Measurements from ENCODE around the gene ZNF296.

Gene ZNF296

GRCh38 chr19:45037393-45038169, 38.7 kb downstream of the ZNF296 start:
- H2BK15ac ChIP-seq (ENCODE audit: low read length): peak overlapping the region; percentile 24
- H3K4me1 ChIP-seq (ENCODE audit: control insufficient read depth in 2 of 2, insufficient read depth in 1 of 2, low read depth in 1 of 2, low read length in 2 of 2): peaks cover 8 to 11% of the 10 kb centered on the region in 2 donors
- no peak overlapping the region for H3K4me2 ChIP-seq (ENCODE audit: insufficient read depth, low read length, poor library complexity, severe bottlenecking)
- no peak overlapping the region for H2AFZ ChIP-seq (ENCODE audit: low read length)
- no peak overlapping the region for H3K27ac ChIP-seq (replicated peaks; ENCODE audit: low read length)
- H3K14ac ChIP-seq (ENCODE audit: low read length): no peak overlapping the region
- DNase-seq (ENCODE audit: low spot score): no peak
- H2BK5ac ChIP-seq (ENCODE audit: low read length): peak overlapping the region; percentile 24
- H3K23ac ChIP-seq (ENCODE audit: low read depth, low read length, poor library complexity): peak overlapping the region; percentile 83
- peaks cover 15% of the 10 kb centered on the region for H3K79me1 ChIP-seq (ENCODE audit: low read depth, low read length)
- peaks cover 23 to 29% of the 10 kb centered on the region in 2 donors for H3K36me3 ChIP-seq (replicated peaks in 1 of 2; ENCODE audit: control insufficient read depth in 2 of 2, insufficient read depth in 2 of 2, low read length in 2 of 2)
- H4K91ac ChIP-seq (ENCODE audit: low read depth, low read length, poor library complexity): peak overlapping the region; percentile 50
- no peak overlapping the region for H4K8ac ChIP-seq (ENCODE audit: low read depth, low read length)
- H3K9ac ChIP-seq (ENCODE audit: low read depth, low read length, poor library complexity): no peak overlapping the region
- no peak overlapping the region for H3K18ac ChIP-seq (ENCODE audit: low read length)
- peak overlapping the region; percentile 68 for H2AK5ac ChIP-seq (ENCODE audit: low read depth, low read length)
- peak overlapping the region in 1 of 2 donors; percentile 27 for H3K4me3 ChIP-seq (ENCODE audit: low read length in 2 of 2)
- H3K27me3 ChIP-seq (ENCODE audit: control insufficient read depth in 3 of 3, insufficient read depth in 3 of 3, low read depth in 1 of 3, low read length in 3 of 3): no peaks in the 10 kb centered on the region
- no peak overlapping the region for H3K4ac ChIP-seq (ENCODE audit: low read length)
- H2BK120ac ChIP-seq (ENCODE audit: low read depth, low read length): no peak overlapping the region
- H3K9me3 ChIP-seq (replicated peaks in 1 of 2; ENCODE audit: control insufficient read depth in 2 of 2, insufficient read depth in 1 of 2, low read depth in 1 of 2, low read length in 2 of 2): peaks cover 0 to 1% of the 10 kb centered on the region in 2 donors
- H2BK12ac ChIP-seq (ENCODE audit: low read length): no peak overlapping the region
- WGBS, 2 donors (ENCODE audit: extremely low coverage in 2 of 2, insufficient read length in 2 of 2, insufficient replicate concordance in 1 of 2): no CpG with 5 or more reads among the region's 37 CpGs

- Histone ChIP-seq H3K4me3 (ENCODE audit: low read length in 2 of 2) (no peak overlapping the region), H3K79me1 (ENCODE audit: low read depth, low read length) (peaks cover 13% of the 10 kb centered on the region), H3K4me1 (ENCODE audit: control insufficient read depth in 2 of 2, insufficient read depth in 1 of 2, low read depth in 1 of 2, low read length in 2 of 2) (peaks cover 8 to 11% of the 10 kb centered on the region in 2 donors), H3K9me3 (replicated peaks in 1 of 2; ENCODE audit: control insufficient read depth in 2 of 2, insufficient read depth in 1 of 2, low read depth in 1 of 2, low read length in 2 of 2) (peaks cover 0 to 3% of the 10 kb centered on the region in 2 donors), H3K27me3 (ENCODE audit: control insufficient read depth in 3 of 3, insufficient read depth in 3 of 3, low read depth in 1 of 3, low read length in 3 of 3) (no peaks in the 10 kb centered on the region), H2BK120ac (ENCODE audit: low read depth, low read length) (no peak overlapping the region), H3K23ac (ENCODE audit: low read depth, low read length, poor library complexity) (no peak overlapping the region), H4K91ac (ENCODE audit: low read depth, low read length, poor library complexity) (no peak overlapping the region), H2BK15ac (ENCODE audit: low read length) (no peak overlapping the region), H3K27ac (replicated peaks; ENCODE audit: low read length) (no peak overlapping the region), H2AK5ac (ENCODE audit: low read depth, low read length) (no peak overlapping the region), H3K4me2 (ENCODE audit: insufficient read depth, low read length, poor library complexity, severe bottlenecking) (no peak overlapping the region), H3K4ac (ENCODE audit: low read length) (no peak overlapping the region), H2BK5ac (ENCODE audit: low read length) (no peak overlapping the region), H3K36me3 (replicated peaks in 1 of 2; ENCODE audit: control insufficient read depth in 2 of 2, insufficient read depth in 2 of 2, low read length in 2 of 2) (peaks cover 11 to 13% of the 10 kb centered on the region in 2 donors), H2AFZ (ENCODE audit: low read length) (no peak overlapping the region), H2BK12ac (ENCODE audit: low read length) (no peak overlapping the region), H4K8ac (ENCODE audit: low read depth, low read length) (no peak overlapping the region), H3K18ac (ENCODE audit: low read length) (no peak overlapping the region), H3K9ac (ENCODE audit: low read depth, low read length, poor library complexity) (no peak overlapping the region), H3K14ac (ENCODE audit: low read length) (no peak overlapping the region)
- WGBS, 2 donors (ENCODE audit: extremely low coverage in 2 of 2, insufficient read length in 2 of 2, insufficient replicate concordance in 1 of 2): no CpG with 5 or more reads among the region's 6 CpGs
- DNase-seq (ENCODE audit: low spot score): no peak
These were observed 40.5 kb downstream of the ZNF296 start for GRCh38 chr19:45035755-45036154.

DNA sequence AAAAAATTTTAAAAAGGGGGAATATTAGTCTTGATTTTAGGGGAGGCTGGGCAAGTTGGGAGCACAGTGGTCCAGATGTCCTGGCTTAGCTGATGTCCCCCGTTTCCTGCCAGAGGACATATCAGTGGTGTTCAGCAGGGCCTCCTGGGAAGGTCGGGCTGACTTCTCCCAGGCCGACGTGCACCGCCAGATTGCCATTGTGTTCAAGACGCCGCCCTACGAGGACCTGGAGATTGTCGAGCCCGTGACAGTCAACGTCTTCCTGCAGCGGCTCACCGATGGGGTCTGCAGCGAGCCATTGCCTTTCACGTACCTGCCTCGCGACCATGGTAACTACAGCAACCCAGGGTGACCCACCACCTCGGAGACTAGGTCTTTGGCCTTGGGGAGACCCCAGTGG, 43.9 kb downstream of the ZNF296 start:
- DNase-seq (ENCODE audit: low spot score): no peak

DNA sequence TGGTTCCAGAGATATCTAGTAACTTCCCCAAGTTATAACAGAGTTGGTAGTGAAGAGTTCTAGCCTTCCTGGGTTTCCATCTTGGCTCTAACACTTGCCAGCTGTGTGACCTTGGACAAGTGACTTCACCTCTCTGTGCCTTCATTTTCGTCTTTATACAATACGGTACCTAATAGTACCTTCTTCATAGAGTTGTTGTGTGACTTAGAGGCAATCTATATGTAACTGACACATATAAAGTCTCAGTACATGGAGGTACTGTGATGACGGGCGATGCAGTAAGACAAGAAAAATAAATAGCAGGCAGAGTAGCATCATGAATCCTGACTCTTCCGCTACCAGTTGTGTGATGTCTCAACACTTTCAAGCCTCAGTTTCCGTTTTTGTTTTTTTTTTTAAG, 45.5 kb downstream of the ZNF296 start:
- Histone ChIP-seq H2BK120ac (ENCODE audit: low read depth, low read length) (no peak overlapping the region), H3K4me1 (ENCODE audit: control insufficient read depth in 2 of 2, insufficient read depth in 1 of 2, low read depth in 1 of 2, low read length in 2 of 2) (no peaks in the 10 kb centered on the region), H3K23ac (ENCODE audit: low read depth, low read length, poor library complexity) (no peak overlapping the region), H4K91ac (ENCODE audit: low read depth, low read length, poor library complexity) (no peak overlapping the region), H3K4me3 (ENCODE audit: low read length in 2 of 2) (no peak overlapping the region), H3K27me3 (ENCODE audit: control insufficient read depth in 3 of 3, insufficient read depth in 3 of 3, low read depth in 1 of 3, low read length in 3 of 3) (no peaks in the 10 kb centered on the region), H3K9me3 (replicated peaks in 1 of 2; ENCODE audit: control insufficient read depth in 2 of 2, insufficient read depth in 1 of 2, low read depth in 1 of 2, low read length in 2 of 2) (peaks cover 0 to 3% of the 10 kb centered on the region in 2 donors), H3K4ac (ENCODE audit: low read length) (no peak overlapping the region), H2BK15ac (ENCODE audit: low read length) (no peak overlapping the region), H2AFZ (ENCODE audit: low read length) (no peak overlapping the region), H2BK12ac (ENCODE audit: low read length) (no peak overlapping the region), H3K18ac (ENCODE audit: low read length) (no peak overlapping the region), H3K79me1 (ENCODE audit: low read depth, low read length) (no peaks in the 10 kb centered on the region), H3K36me3 (replicated peaks in 1 of 2; ENCODE audit: control insufficient read depth in 2 of 2, insufficient read depth in 2 of 2, low read length in 2 of 2) (peaks cover 0 to 2% of the 10 kb centered on the region in 2 donors), H3K27ac (replicated peaks; ENCODE audit: low read length) (no peak overlapping the region), H4K8ac (ENCODE audit: low read depth, low read length) (no peak overlapping the region), H3K9ac (ENCODE audit: low read depth, low read length, poor library complexity) (no peak overlapping the region), H2BK5ac (ENCODE audit: low read length) (no peak overlapping the region), H3K4me2 (ENCODE audit: insufficient read depth, low read length, poor library complexity, severe bottlenecking) (no peak overlapping the region), H2AK5ac (ENCODE audit: low read depth, low read length) (no peak overlapping the region), H3K14ac (ENCODE audit: low read length) (no peak overlapping the region)
- DNase-seq (ENCODE audit: low spot score): no peak
- whole genome bisulfite sequencing, 2 donors (ENCODE audit: extremely low coverage in 2 of 2, insufficient read length in 2 of 2, insufficient replicate concordance in 1 of 2): no CpG with 5 or more reads among the region's 6 CpGs

More for the DNA sequence above, 43.9 kb downstream of the ZNF296 start:
- H3K14ac ChIP-seq (ENCODE audit: low read length): no peak overlapping the region
- H3K4me1 ChIP-seq (ENCODE audit: control insufficient read depth in 2 of 2, insufficient read depth in 1 of 2, low read depth in 1 of 2, low read length in 2 of 2): no peaks in the 10 kb centered on the region
- H3K18ac ChIP-seq (ENCODE audit: low read length): no peak overlapping the region
- H4K8ac ChIP-seq (ENCODE audit: low read depth, low read length): no peak overlapping the region
- H3K9me3 ChIP-seq (replicated peaks in 1 of 2; ENCODE audit: control insufficient read depth in 2 of 2, insufficient read depth in 1 of 2, low read depth in 1 of 2, low read length in 2 of 2): peaks cover 0 to 1% of the 10 kb centered on the region in 2 donors
- no peak overlapping the region for H3K27ac ChIP-seq (replicated peaks; ENCODE audit: low read length)
- no peak overlapping the region for H3K9ac ChIP-seq (ENCODE audit: low read depth, low read length, poor library complexity)
- H3K79me1 ChIP-seq (ENCODE audit: low read depth, low read length): no peaks in the 10 kb centered on the region
- no CpG with 5 or more reads among the region's 18 CpGs for WGBS, 2 donors (ENCODE audit: extremely low coverage in 2 of 2, insufficient read length in 2 of 2, insufficient replicate concordance in 1 of 2)
- no peak overlapping the region for H3K4me2 ChIP-seq (ENCODE audit: insufficient read depth, low read length, poor library complexity, severe bottlenecking)
- H2BK120ac ChIP-seq (ENCODE audit: low read depth, low read length): no peak overlapping the region
- H2AFZ ChIP-seq (ENCODE audit: low read length): peak overlapping the region; percentile 57
- no peak overlapping the region for H3K23ac ChIP-seq (ENCODE audit: low read depth, low read length, poor library complexity)
- H3K27me3 ChIP-seq (ENCODE audit: control insufficient read depth in 3 of 3, insufficient read depth in 3 of 3, low read depth in 1 of 3, low read length in 3 of 3): no peaks in the 10 kb centered on the region
- no peak overlapping the region for H3K4me3 ChIP-seq (ENCODE audit: low read length in 2 of 2)
- peak overlapping the region; percentile 13 for H2AK5ac ChIP-seq (ENCODE audit: low read depth, low read length)
- peaks cover 0 to 2% of the 10 kb centered on the region in 2 donors for H3K36me3 ChIP-seq (replicated peaks in 1 of 2; ENCODE audit: control insufficient read depth in 2 of 2, insufficient read depth in 2 of 2, low read length in 2 of 2)
- no peak overlapping the region for H2BK12ac ChIP-seq (ENCODE audit: low read length)
- H4K91ac ChIP-seq (ENCODE audit: low read depth, low read length, poor library complexity): no peak overlapping the region
- no peak overlapping the region for H3K4ac ChIP-seq (ENCODE audit: low read length)
- H2BK5ac ChIP-seq (ENCODE audit: low read length): no peak overlapping the region
- H2BK15ac ChIP-seq (ENCODE audit: low read length): no peak overlapping the region
